Activated naive CD4-positive, alpha-beta T cell treated with anti-CD3 and anti-CD28 coated beads, Interleukin-2, amount 10 ng/mL, durations not matched to agents 7 days and 5 days (primary cell): ENCODE measurements around the gene KPNA4.
A peak's percentile ranks its signal among the peaks of the same experiment; 100 is the strongest.
"Not testable (repeated sequence)": the region's sequence is repeated elsewhere in the genome, so short reads cannot be mapped to it uniquely, and the experiment has no call there.

Experiments
- CTCF ChIA-PET: fragments of 350-600 bp; sonication (Branson Sonifier 250); formaldehyde crosslinking; loops from one replicate; lab custom pipeline; 2021; ENCODE audit warnings: antibody characterized with exemption; lab: Charles Lee
- DNase-seq: peaks from one replicate; pipeline ENCODE4 v3.0.0-alpha.2; 2020
- H3K27ac Mint-ChIP-seq: one replicate; pipeline ENCODE4 v1.8.0; 2021; ENCODE audit warnings: mild to moderate bottlenecking, moderate library complexity, mixed read lengths
- H3K27me3 Mint-ChIP-seq: one replicate; pipeline ENCODE4 v1.8.0; 2021; ENCODE audit warnings: mild to moderate bottlenecking, mixed read lengths
- H3K36me3 Mint-ChIP-seq: one replicate; pipeline ENCODE4 v1.8.0; 2021; ENCODE audit warnings: mixed read lengths
- H3K4me1 Mint-ChIP-seq: one replicate; pipeline ENCODE4 v1.8.0; 2021; ENCODE audit warnings: mixed read lengths
- H3K4me3 Mint-ChIP-seq: one replicate; pipeline ENCODE4 v1.8.0; 2021; ENCODE audit warnings: mild to moderate bottlenecking, moderate library complexity, mixed read lengths
- H3K9me3 Mint-ChIP-seq: one replicate; pipeline ENCODE4 v1.8.0; 2021; ENCODE audit warnings: mixed read lengths

KPNA4 gene

GRCh38 chr3:160472344-160472743 lies 93.0 kb downstream of the KPNA4 start:
- H3K4me3 Mint-ChIP-seq, result no peak overlapping the region
- CTCF ChIA-PET, result no interaction called here
- H3K36me3 Mint-ChIP-seq, result no peaks in the 10 kb centered on the region
- H3K27me3 Mint-ChIP-seq, result peaks cover 36% of the 10 kb centered on the region
- DNase-seq, result no peak
- no peaks in the 10 kb centered on the region for H3K4me1 Mint-ChIP-seq
- H3K9me3 Mint-ChIP-seq, result peaks cover 21% of the 10 kb centered on the region
- H3K27ac Mint-ChIP-seq, result no peak overlapping the region

- Mint-ChIP-seq H3K27me3 (peaks cover 40% of the 10 kb centered on the region), H3K4me3 (no peak overlapping the region), H3K4me1 (no peaks in the 10 kb centered on the region)
These were observed 93.5 kb downstream of the KPNA4 start for GRCh38 chr3:160471892-160472291.

GRCh38 chr3:160470181-160470580 lies 95.2 kb downstream of the KPNA4 start:
- Mint-ChIP-seq H3K36me3 (no peaks in the 10 kb centered on the region), H3K27me3 (peaks cover 44% of the 10 kb centered on the region), H3K27ac (no peak overlapping the region), H3K9me3 (peaks cover 21% of the 10 kb centered on the region), H3K4me3 (no peak overlapping the region), H3K4me1 (no peaks in the 10 kb centered on the region)
- DNase-seq, result no peak
- CTCF ChIA-PET, result no interaction called here

More at GRCh38 chr3:160471892-160472291, 93.5 kb downstream of the KPNA4 start:
- no peak for DNase-seq
- peaks cover 21% of the 10 kb centered on the region for H3K9me3 Mint-ChIP-seq
- H3K27ac Mint-ChIP-seq, result no peak overlapping the region
- CTCF ChIA-PET, result no interaction called here
- no peaks in the 10 kb centered on the region for H3K36me3 Mint-ChIP-seq

- CTCF ChIA-PET, result no interaction called here
- peaks cover 10% of the 10 kb centered on the region for H3K9me3 Mint-ChIP-seq
- DNase-seq, result no peak
- peaks cover 48% of the 10 kb centered on the region for H3K27me3 Mint-ChIP-seq
- no peak overlapping the region for H3K27ac Mint-ChIP-seq
- no peaks in the 10 kb centered on the region for H3K4me1 Mint-ChIP-seq
- H3K36me3 Mint-ChIP-seq, result no peaks in the 10 kb centered on the region
- H3K4me3 Mint-ChIP-seq, result no peak overlapping the region
These were observed 100.4 kb downstream of the KPNA4 start for GRCh38 chr3:160464971-160465370.

- Mint-ChIP-seq H3K27me3 (peaks cover 46% of the 10 kb centered on the region), H3K27ac (no peak overlapping the region), H3K4me3 (no peak overlapping the region), H3K4me1 (no peaks in the 10 kb centered on the region), H3K36me3 (no peaks in the 10 kb centered on the region), H3K9me3 (peaks cover 4% of the 10 kb centered on the region)
- CTCF ChIA-PET, result no interaction called here
- no peak for DNase-seq
These were observed 101.0 kb downstream of the KPNA4 start for GRCh38 chr3:160464321-160464720.

- H3K36me3 Mint-ChIP-seq, result no peaks in the 10 kb centered on the region
- CTCF ChIA-PET, result no interaction called here
- H3K9me3 Mint-ChIP-seq, result no peaks in the 10 kb centered on the region
- no peak overlapping the region for H3K4me3 Mint-ChIP-seq
- H3K27me3 Mint-ChIP-seq, result peaks cover 31% of the 10 kb centered on the region
- H3K4me1 Mint-ChIP-seq, result no peaks in the 10 kb centered on the region
- H3K27ac Mint-ChIP-seq, result no peak overlapping the region
- no peak for DNase-seq
These were observed 105.3 kb downstream of the KPNA4 start for GRCh38 chr3:160460033-160460432.

DNA sequence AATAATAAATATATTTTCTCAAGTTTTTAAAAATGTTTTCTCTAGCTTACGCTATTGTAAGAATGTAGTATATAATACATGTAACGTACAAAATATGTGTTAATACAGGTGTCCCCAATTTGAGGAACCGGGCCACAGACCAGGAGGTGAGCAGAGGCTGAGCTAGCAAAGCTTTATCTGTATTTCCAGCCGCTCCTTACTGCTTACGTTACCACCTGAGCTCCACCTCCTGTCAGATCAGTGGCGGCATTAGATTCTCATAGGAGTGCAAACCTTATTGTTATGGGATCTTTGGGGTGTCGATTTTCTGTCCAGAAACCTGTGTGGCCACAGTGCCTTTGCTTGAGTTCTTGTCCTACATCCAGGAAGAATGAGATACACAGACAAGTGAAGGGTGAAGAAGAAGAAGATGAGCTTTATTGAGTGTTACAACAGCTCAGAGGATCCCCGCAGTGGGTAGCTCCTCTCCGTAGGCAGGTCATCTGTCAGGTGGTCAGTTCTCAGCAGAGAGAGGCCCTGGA lies 105.9 kb downstream of the KPNA4 start:
- no peak overlapping the region for H3K27ac Mint-ChIP-seq
- no peaks in the 10 kb centered on the region for H3K9me3 Mint-ChIP-seq
- H3K27me3 Mint-ChIP-seq, result peaks cover 31% of the 10 kb centered on the region
- CTCF ChIA-PET, result no interaction called here
- no peaks in the 10 kb centered on the region for H3K4me1 Mint-ChIP-seq
- DNase-seq, result no peak
- H3K36me3 Mint-ChIP-seq, result no peaks in the 10 kb centered on the region
- no peak overlapping the region for H3K4me3 Mint-ChIP-seq

DNA sequence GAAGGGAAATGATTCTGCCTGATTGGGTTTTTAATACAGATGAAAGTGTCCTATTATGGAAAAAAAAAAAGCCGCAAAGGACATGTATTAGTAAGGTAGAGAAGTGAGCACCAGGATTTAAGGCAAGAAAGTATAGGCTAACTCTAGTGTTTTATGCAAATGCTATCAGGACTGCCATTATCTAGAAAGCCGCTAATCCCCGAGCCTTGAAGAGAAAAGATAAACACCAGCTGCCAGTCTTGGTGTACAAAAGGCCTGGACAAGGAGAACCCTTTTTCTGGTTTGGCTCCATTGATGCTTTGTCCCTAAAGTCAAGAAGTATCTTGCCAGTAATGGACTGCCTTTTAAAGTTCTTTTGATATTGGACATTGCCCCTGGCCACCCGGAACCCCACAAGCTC lies 107.2 kb downstream of the KPNA4 start:
- Mint-ChIP-seq H3K27me3 (peaks cover 34% of the 10 kb centered on the region), H3K9me3 (no peaks in the 10 kb centered on the region), H3K4me1 (no peaks in the 10 kb centered on the region), H3K27ac (no peak overlapping the region), H3K36me3 (no peaks in the 10 kb centered on the region), H3K4me3 (no peak overlapping the region)
- no peak for DNase-seq
- CTCF ChIA-PET, result no interaction called here

- CTCF ChIA-PET, result no interaction called here
- no peak overlapping the region for H3K4me3 Mint-ChIP-seq
- no peak overlapping the region for H3K27ac Mint-ChIP-seq
- H3K4me1 Mint-ChIP-seq, result peaks cover 4% of the 10 kb centered on the region
- H3K36me3 Mint-ChIP-seq, result no peaks in the 10 kb centered on the region
- H3K27me3 Mint-ChIP-seq, result peaks cover 29% of the 10 kb centered on the region
- H3K9me3 Mint-ChIP-seq, result peaks cover 1% of the 10 kb centered on the region
- DNase-seq, result no peak
These were observed 109.5 kb downstream of the KPNA4 start for GRCh38 chr3:160455846-160456245.

GRCh38 chr3:160454995-160455394 lies 110.4 kb downstream of the KPNA4 start:
- Mint-ChIP-seq H3K4me1 (peaks cover 13% of the 10 kb centered on the region), H3K4me3 (no peak overlapping the region), H3K36me3 (peaks cover 7% of the 10 kb centered on the region), H3K9me3 (peaks cover 1% of the 10 kb centered on the region), H3K27ac (no peak overlapping the region), H3K27me3 (peaks cover 22% of the 10 kb centered on the region)
- CTCF ChIA-PET, result no interaction called here
- no peak for DNase-seq

- H3K9me3 Mint-ChIP-seq, H3K27ac Mint-ChIP-seq, H3K4me3 Mint-ChIP-seq, CTCF ChIA-PET, DNase-seq: not testable (repeated sequence)
- peaks cover 20% of the 10 kb centered on the region for H3K27me3 Mint-ChIP-seq
- H3K36me3 Mint-ChIP-seq, result peaks cover 13% of the 10 kb centered on the region
- peaks cover 28% of the 10 kb centered on the region for H3K4me1 Mint-ChIP-seq
These were observed 113.1 kb downstream of the KPNA4 start for GRCh38 chr3:160452251-160452650.

- CTCF ChIA-PET, result no interaction called here
- H3K36me3 Mint-ChIP-seq, result peaks cover 17% of the 10 kb centered on the region
- DNase-seq, result no peak
- no peak overlapping the region for H3K4me3 Mint-ChIP-seq
- peaks cover 1% of the 10 kb centered on the region for H3K9me3 Mint-ChIP-seq
- peaks cover 20% of the 10 kb centered on the region for H3K27me3 Mint-ChIP-seq
- no peak overlapping the region for H3K27ac Mint-ChIP-seq
- H3K4me1 Mint-ChIP-seq, result peaks cover 34% of the 10 kb centered on the region
These were observed 113.8 kb downstream of the KPNA4 start for GRCh38 chr3:160451602-160452001.

DNA sequence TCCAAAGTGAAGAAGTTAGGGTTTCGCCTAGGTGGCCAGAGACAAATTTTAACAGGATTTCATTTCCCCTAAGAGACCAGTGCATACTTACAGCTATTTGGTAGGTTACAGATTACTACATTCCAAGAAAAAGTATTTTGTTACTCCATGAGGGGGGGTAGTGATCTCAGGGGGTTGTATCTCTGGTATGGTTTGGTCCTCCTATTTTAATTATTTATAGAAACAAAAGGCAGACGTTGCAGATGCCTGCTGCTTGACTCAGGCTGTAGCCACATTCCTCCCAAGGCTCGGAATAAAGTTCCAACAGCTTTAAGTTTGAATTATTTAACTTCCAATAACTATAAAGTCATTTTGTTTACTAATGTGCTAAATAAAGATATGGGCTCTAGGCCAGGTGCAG lies 114.5 kb downstream of the KPNA4 start:
- peaks cover 23% of the 10 kb centered on the region for H3K36me3 Mint-ChIP-seq
- DNase-seq, result no peak
- peak overlapping the region; percentile 99 for H3K27ac Mint-ChIP-seq
- CTCF ChIA-PET, result no interaction called here
- H3K4me1 Mint-ChIP-seq, result peaks cover 40% of the 10 kb centered on the region
- H3K27me3 Mint-ChIP-seq, result peaks cover 17% of the 10 kb centered on the region
- peaks cover 1% of the 10 kb centered on the region for H3K9me3 Mint-ChIP-seq
- peak overlapping the region; percentile 97 for H3K4me3 Mint-ChIP-seq

- Mint-ChIP-seq H3K4me3 (peak within 1 kb of the TSS; percentile 97), H3K27ac (peak within 1 kb of the TSS; percentile 99), H3K4me1 (peaks cover 47% of the 10 kb centered on the region), H3K9me3 (peaks cover 1% of the 10 kb centered on the region), H3K27me3 (peaks cover 16% of the 10 kb centered on the region), H3K36me3 (peaks cover 28% of the 10 kb centered on the region)
- CTCF ChIA-PET, result interaction anchor here (0.6 to 1.2 kb wide), 6 partner anchors 14 to 822 kb away, joined by 3 to 4 read pairs (median 4); partner anchors contain the start of gene SMC4
- DNase-seq, result peak; percentile 99
These were observed 115.5 kb downstream of the KPNA4 start, which contains the start of gene TRIM59 for GRCh38 chr3:160449636-160450598. Gene TRIM59, minus strand, starts transcription at chr3:160449786. Its CDS starts 10,603 bp downstream, at chr3:160439183.
